Stomach (tissue), 4 donors: ENCODE results near the gene USP32.

Experiments used
- EP300 ChIP-seq: sonication (generic); formaldehyde crosslinking; IDR thresholded peaks from one replicate; pipeline ENCODE4 v1.6.1; 2017; ENCODE audit warnings: antibody characterized with exemption
- POLR2A ChIP-seq, 4 donors: fragments of 450-650 bp; IDR thresholded peaks; one replicate each; pipeline ENCODE4 v1.6.1; 2016; ENCODE audit warnings: antibody characterized with exemption in 4 of 4, control low read depth in 2 of 4, mild to moderate bottlenecking in 1 of 4, moderate library complexity in 1 of 4
- POLR2AphosphoS5 ChIP-seq, 3 donors: sonication (generic); formaldehyde crosslinking; IDR thresholded peaks; one replicate each; pipeline ENCODE4 v1.6.1; 2016; ENCODE audit warnings: antibody characterized with exemption in 3 of 3
- TF ChIP-seq, protein P1 (sequence below), 7 experiments: fragments of 450-650 bp in 4 of 7; fragments of 200-600 bp in 3 of 7; sonication (generic) in 3 of 7; IDR thresholded peaks; one replicate each; pipeline ENCODE4 v1.5.1; 2016 to 2019; ENCODE audit warnings: antibody characterized with exemption in 7 of 7, control low read depth in 2 of 7, mild to moderate bottlenecking in 1 of 7

DNA sequence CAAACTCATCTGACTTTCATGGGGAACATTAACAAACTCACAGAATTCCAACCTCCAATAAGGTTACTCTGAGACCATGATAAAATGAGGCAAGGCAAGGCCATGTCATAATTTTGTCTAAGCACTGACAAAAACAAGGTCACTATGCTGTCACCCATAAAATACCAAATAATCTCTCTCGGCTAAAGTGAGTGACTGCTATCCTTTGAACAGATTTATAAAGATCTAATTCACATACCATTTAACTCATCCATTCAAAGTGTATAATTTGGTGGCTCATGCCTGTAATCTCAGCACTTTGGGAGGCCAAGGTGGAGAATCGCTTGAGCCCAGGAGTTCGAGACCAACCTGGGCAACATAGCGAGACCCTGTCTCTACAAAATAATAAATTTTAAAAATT, 262.8 kb downstream of the USP32 start:
- TF ChIP-seq, protein P1, sequence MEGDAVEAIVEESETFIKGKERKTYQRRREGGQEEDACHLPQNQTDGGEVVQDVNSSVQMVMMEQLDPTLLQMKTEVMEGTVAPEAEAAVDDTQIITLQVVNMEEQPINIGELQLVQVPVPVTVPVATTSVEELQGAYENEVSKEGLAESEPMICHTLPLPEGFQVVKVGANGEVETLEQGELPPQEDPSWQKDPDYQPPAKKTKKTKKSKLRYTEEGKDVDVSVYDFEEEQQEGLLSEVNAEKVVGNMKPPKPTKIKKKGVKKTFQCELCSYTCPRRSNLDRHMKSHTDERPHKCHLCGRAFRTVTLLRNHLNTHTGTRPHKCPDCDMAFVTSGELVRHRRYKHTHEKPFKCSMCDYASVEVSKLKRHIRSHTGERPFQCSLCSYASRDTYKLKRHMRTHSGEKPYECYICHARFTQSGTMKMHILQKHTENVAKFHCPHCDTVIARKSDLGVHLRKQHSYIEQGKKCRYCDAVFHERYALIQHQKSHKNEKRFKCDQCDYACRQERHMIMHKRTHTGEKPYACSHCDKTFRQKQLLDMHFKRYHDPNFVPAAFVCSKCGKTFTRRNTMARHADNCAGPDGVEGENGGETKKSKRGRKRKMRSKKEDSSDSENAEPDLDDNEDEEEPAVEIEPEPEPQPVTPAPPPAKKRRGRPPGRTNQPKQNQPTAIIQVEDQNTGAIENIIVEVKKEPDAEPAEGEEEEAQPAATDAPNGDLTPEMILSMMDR (IDR thresholded peaks at IDR 0.05): no peak
- TF ChIP-seq POLR2A (IDR thresholded peaks at IDR 0.05): no peak
- TF ChIP-seq POLR2AphosphoS5 (IDR thresholded peaks at IDR 0.05): no peak
- TF ChIP-seq EP300: no peak
